Natural killer cell (primary cell): Measurements from ENCODE around the gene TBR1. TPM values are rescaled to one million over a fixed set of nuclear protein-coding genes. Genes with fewer than 3 reads are reported as not detected.

Experiments used
- ATAC-seq, 3 donors: fragments of 150-1000 bp in 2 of 3; fragments of 200-7000 bp in 1 of 3; cut with Tn5 transposase; 1 replicate in 1 of 3; 2 replicates in 2 of 3; pipeline ENCODE4 v1.10.0; 2021; ENCODE audit warnings: mild to moderate bottlenecking in 2 of 3, moderate library complexity in 2 of 3
- DNase-seq, 2 donors: peaks; one replicate each; pipeline versions ENCODE4 v3.0.0 to v3.0.0-alpha.2; 2013 to 2021; ENCODE audit warnings: mixed read lengths in 1 of 2
- H3K27ac ChIP-seq: one replicate; pipeline ENCODE4 v1.5.1; 2013; ENCODE audit warnings: mild to moderate bottlenecking, low read length
- H3K27me3 ChIP-seq: one replicate; pipeline ENCODE4 v1.6.1; 2013; ENCODE audit warnings: low read length; ENCODE audit not compliant: control insufficient read depth, insufficient read depth
- H3K36me3 ChIP-seq: one replicate; pipeline ENCODE4 v1.6.1; 2013; ENCODE audit warnings: low read length; ENCODE audit not compliant: control insufficient read depth, insufficient read depth
- H3K4me1 ChIP-seq: one replicate; pipeline ENCODE4 v1.6.1; 2013; ENCODE audit warnings: low read length; ENCODE audit not compliant: control insufficient read depth, insufficient read depth
- H3K4me3 ChIP-seq: one replicate; pipeline ENCODE4 v1.5.1; 2013; ENCODE audit warnings: low read length
- H3K9me3 ChIP-seq: one replicate; pipeline ENCODE4 v1.6.1; 2013; ENCODE audit warnings: low read length; ENCODE audit not compliant: control insufficient read depth, insufficient read depth
- H3K27ac Mint-ChIP-seq, 2 donors: one replicate each; pipeline ENCODE4 v1.8.0; 2022; ENCODE audit warnings: mild to moderate bottlenecking in 2 of 2, mixed read lengths in 2 of 2, moderate library complexity in 1 of 2
- H3K27me3 Mint-ChIP-seq, 2 donors: one replicate each; pipeline ENCODE4 v1.8.0; 2022; ENCODE audit warnings: low read depth in 2 of 2, mixed read lengths in 2 of 2
- H3K36me3 Mint-ChIP-seq: one replicate; pipeline ENCODE4 v1.8.0; 2022; ENCODE audit warnings: mixed read lengths
- H3K4me1 Mint-ChIP-seq, 2 donors: one replicate each; pipeline ENCODE4 v1.8.0; 2022; ENCODE audit warnings: mixed read lengths in 2 of 2
- H3K4me3 Mint-ChIP-seq: one replicate; pipeline ENCODE4 v1.8.0; 2022; ENCODE audit warnings: mild to moderate bottlenecking, moderate library complexity, mixed read lengths
- H3K9me3 Mint-ChIP-seq, 2 donors: one replicate each; pipeline ENCODE4 v1.8.0; 2022; ENCODE audit warnings: mixed read lengths in 2 of 2
- WGBS: methylation state at CpG from one replicate; pipeline ENCODE4 v1.1.7; 2013; ENCODE audit warnings: missing lambda C conversion rate; ENCODE audit not compliant: insufficient coverage; 5-methylcytosine and 5-hydroxymethylcytosine counted together
- intact Hi-C: fragments of 100-400 bp; cut with micrococcal nuclease; formaldehyde crosslinking; loops from one replicate; pipeline ENCODE4 v1.14.2; 2022
- total RNA-seq, 4 donors: library from RNA; stranded (reverse); fragments of 120-200 nt in 1 of 4; gene quantifications; one replicate each; pipeline versions ENCODE4 v1.2.3 to v1.2.4, GENCODE V29; 2013 to 2022
- TF ChIP-seq, protein P1 (sequence below): fragments of 200-600 bp; IDR thresholded peaks from one replicate; pipeline ENCODE4 v1.8.0; 2022; ENCODE audit warnings: antibody characterized with exemption

The TBR1 gene
- not detected for total RNA-seq
- total RNA-seq (2013): not detected

DNA sequence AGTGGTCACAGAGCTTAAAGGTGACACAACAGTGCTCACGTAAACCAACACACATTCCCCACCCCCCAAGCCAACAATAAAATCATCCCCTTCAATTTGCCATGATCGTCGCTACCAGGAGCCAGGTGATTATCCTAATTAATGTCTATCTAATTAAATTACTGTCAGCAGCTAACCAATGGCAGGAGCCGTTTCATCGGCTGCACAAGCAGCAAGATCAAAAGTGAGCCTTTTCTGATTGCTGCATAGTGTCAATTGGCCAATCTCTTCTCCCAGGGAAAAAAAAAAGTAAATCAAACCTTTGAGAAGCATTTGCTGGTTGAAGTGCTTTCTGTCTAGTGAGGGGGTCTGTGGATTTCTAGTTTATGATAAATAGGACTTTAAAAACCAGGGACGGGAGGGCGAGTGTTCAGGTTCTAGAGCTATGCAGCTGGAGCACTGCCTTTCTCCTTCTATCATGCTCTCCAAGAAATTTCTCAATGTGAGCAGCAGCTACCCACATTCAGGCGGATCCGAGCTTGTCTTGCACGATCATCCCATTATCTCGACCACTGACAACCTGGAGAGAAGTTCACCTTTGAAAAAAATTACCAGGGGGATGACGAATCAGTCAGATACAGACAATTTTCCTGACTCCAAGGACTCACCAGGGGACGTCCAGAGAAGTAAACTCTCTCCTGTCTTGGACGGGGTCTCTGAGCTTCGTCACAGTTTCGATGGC lies at the start of gene TBR1:
TBR1 (plus strand) TSS at position 311 of the 721 bp plus-strand sequence; CDS start at position 425, 114 bp downstream.
- Mint-ChIP-seq H3K4me3 (peak within 1 kb of the TSS; percentile 79), H3K9me3 (no peaks in the 10 kb centered on the region), H3K27ac (no peak within 1 kb of the TSS), H3K36me3 (peaks cover 7% of the 10 kb centered on the region), H3K27me3 (peaks cover 59 to 73% of the 10 kb centered on the region in 2 donors), H3K4me1 (peaks cover 37 to 50% of the 10 kb centered on the region in 2 donors)
- ATAC-seq: no peak
- H3K9me3 ChIP-seq: no peaks in the 10 kb centered on the region
- no peak within 1 kb of the TSS for H3K27ac ChIP-seq
- H3K4me1 ChIP-seq: peaks cover 40% of the 10 kb centered on the region
- H3K36me3 ChIP-seq: peaks cover 1% of the 10 kb centered on the region
- H3K4me3 ChIP-seq: no peak within 1 kb of the TSS
- intact Hi-C loops: no loop called here
- WGBS: 9% methylated on average over 16 of the region's 16 CpGs
- peaks cover 55% of the 10 kb centered on the region for H3K27me3 ChIP-seq
- TF ChIP-seq, protein P1, sequence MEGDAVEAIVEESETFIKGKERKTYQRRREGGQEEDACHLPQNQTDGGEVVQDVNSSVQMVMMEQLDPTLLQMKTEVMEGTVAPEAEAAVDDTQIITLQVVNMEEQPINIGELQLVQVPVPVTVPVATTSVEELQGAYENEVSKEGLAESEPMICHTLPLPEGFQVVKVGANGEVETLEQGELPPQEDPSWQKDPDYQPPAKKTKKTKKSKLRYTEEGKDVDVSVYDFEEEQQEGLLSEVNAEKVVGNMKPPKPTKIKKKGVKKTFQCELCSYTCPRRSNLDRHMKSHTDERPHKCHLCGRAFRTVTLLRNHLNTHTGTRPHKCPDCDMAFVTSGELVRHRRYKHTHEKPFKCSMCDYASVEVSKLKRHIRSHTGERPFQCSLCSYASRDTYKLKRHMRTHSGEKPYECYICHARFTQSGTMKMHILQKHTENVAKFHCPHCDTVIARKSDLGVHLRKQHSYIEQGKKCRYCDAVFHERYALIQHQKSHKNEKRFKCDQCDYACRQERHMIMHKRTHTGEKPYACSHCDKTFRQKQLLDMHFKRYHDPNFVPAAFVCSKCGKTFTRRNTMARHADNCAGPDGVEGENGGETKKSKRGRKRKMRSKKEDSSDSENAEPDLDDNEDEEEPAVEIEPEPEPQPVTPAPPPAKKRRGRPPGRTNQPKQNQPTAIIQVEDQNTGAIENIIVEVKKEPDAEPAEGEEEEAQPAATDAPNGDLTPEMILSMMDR: no peak
- DNase-seq: peak in 1 of 2 donors; percentile 31

DNA sequence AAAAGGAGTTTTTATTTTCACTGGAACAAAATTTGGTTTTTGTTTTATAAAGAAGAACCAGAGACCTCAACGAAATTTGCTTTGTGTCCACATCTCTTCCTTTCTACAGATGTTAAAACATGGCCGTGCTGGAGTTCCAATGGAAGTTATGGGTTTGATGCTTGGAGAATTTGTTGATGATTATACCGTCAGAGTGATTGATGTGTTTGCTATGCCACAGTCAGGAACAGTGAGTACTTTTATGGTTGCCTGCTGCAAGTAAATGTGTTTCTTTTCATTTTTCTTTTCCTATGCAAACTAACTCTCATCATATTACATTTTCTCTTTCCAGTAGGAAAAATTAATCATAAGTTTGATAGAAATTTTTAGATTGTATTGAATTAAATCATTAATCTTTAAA lies 48.4 kb upstream of the TBR1 start:
- no peak overlapping the region for H3K4me3 Mint-ChIP-seq
- Histone ChIP-seq H3K4me3 (no peak overlapping the region), H3K4me1 (no peaks in the 10 kb centered on the region), H3K27ac (no peak overlapping the region), H3K36me3 (peaks cover 24% of the 10 kb centered on the region), H3K9me3 (peaks cover 12% of the 10 kb centered on the region), H3K27me3 (no peaks in the 10 kb centered on the region)
- TF ChIP-seq, protein P1: no peak
- peaks cover 5 to 22% of the 10 kb centered on the region in 2 donors for H3K4me1 Mint-ChIP-seq
- DNase-seq: no peak
- intact Hi-C loops: no loop called here
- no peak overlapping the region for H3K27ac Mint-ChIP-seq
- peaks cover 6% of the 10 kb centered on the region for H3K36me3 Mint-ChIP-seq
- peaks cover 0 to 3% of the 10 kb centered on the region in 2 donors for H3K9me3 Mint-ChIP-seq
- 93% methylated on average over 3 of the region's 3 CpGs for WGBS
- no peak for ATAC-seq
- H3K27me3 Mint-ChIP-seq: no peaks in the 10 kb centered on the region

DNA sequence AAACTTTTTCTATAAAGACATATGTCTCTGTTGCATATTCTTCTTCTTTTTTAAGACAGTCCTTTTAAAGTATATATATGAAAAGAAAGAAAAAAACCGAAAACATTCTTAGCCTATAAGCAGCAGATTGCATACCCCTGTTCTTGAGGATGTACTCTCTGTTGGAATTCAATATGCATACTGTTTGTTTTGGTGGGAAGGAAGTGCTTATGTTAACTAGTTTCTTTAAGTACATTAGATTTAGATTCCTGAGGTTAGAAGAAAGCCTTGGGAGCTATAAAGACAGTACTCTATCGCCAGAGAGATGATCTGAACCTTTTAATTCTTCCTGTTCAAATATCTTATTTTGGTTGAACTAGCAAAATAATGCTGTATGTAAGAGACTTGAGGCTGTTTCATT lies 46.8 kb upstream of the TBR1 start:
- no peaks in the 10 kb centered on the region for H3K27me3 ChIP-seq
- H3K36me3 ChIP-seq: peaks cover 27% of the 10 kb centered on the region
- no peaks in the 10 kb centered on the region for H3K9me3 ChIP-seq
- no peak overlapping the region for H3K27ac ChIP-seq
- Mint-ChIP-seq H3K9me3 (no peaks in the 10 kb centered on the region), H3K4me1 (peaks cover 5 to 16% of the 10 kb centered on the region in 2 donors), H3K4me3 (no peak overlapping the region), H3K27me3 (no peaks in the 10 kb centered on the region), H3K27ac (no peak overlapping the region), H3K36me3 (no peaks in the 10 kb centered on the region)
- 100% methylated on average over 1 of the region's 2 CpGs for WGBS
- no peak for ATAC-seq
- TF ChIP-seq, protein P1: no peak
- no peak for DNase-seq
- H3K4me3 ChIP-seq: no peak overlapping the region
- intact Hi-C loops: no loop called here
- no peaks in the 10 kb centered on the region for H3K4me1 ChIP-seq

DNA sequence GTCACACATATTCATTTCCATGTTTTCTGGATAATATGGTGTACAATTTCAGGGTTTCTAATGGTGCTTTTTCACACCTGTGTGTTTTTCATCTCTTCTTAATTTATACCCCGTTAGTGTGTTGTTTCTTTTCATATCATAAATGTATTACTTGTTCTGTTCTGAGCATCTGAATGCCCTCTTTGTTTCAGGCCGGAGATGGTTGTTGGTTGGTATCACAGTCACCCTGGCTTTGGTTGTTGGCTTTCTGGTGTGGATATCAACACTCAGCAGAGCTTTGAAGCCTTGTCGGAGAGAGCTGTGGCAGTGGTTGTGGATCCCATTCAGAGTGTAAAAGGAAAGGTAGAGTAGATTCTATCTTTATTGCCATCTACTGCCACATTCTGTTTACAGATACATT lies 45.1 kb upstream of the TBR1 start:
- H3K27ac ChIP-seq: no peak overlapping the region
- peaks cover 29% of the 10 kb centered on the region for H3K36me3 ChIP-seq
- Mint-ChIP-seq H3K27ac (no peak overlapping the region), H3K4me1 (peaks cover 0 to 6% of the 10 kb centered on the region in 2 donors), H3K36me3 (no peaks in the 10 kb centered on the region), H3K4me3 (no peak overlapping the region), H3K27me3 (no peaks in the 10 kb centered on the region), H3K9me3 (no peaks in the 10 kb centered on the region)
- no peaks in the 10 kb centered on the region for H3K27me3 ChIP-seq
- intact Hi-C loops: no loop called here
- H3K9me3 ChIP-seq: no peaks in the 10 kb centered on the region
- no peaks in the 10 kb centered on the region for H3K4me1 ChIP-seq
- ATAC-seq (no peak), DNase-seq (no peak)
- no peak overlapping the region for H3K4me3 ChIP-seq
- 100% methylated on average over 2 of the region's 3 CpGs for WGBS
- TF ChIP-seq, protein P1: no peak
